HEK293T (cell line): Measurements from ENCODE around the gene LGALS9.
A peak's percentile ranks its signal among the peaks of the same experiment; 100 is the strongest.
"Not testable (repeated sequence)": the region's sequence is repeated elsewhere in the genome, so short reads cannot be mapped to it uniquely, and the experiment has no call there.

Experiments
- CTCF ChIA-PET: fragments of 350-600 bp; formaldehyde crosslinking; extraction: SDS; loops from one replicate; lab custom pipeline; 2021; ENCODE audit warnings: antibody characterized with exemption, inconsistent platforms; lab: Yijun Ruan, JAX
- POLR2A ChIA-PET: fragments of 350-600 bp; formaldehyde crosslinking; extraction: SDS; loops from one replicate; lab custom pipeline; 2020; ENCODE audit warnings: antibody characterized with exemption, inconsistent platforms; lab: Yijun Ruan, JAX
- DNase-seq: peaks from one replicate; pipeline ENCODE4 v3.0.0; 2012; ENCODE audit warnings: mixed read lengths; ENCODE audit errors: extremely low spot score
- ARNT ChIP-seq: fragments of 450-650 bp; IDR thresholded peaks from 2 replicates; pipeline ENCODE4 v1.6.1; 2017; ENCODE audit warnings: mild to moderate bottlenecking
- BHLHE40 ChIP-seq: fragments of 450-650 bp; IDR thresholded peaks from 2 replicates; pipeline ENCODE4 v1.6.1; 2016; ENCODE audit warnings: mild to moderate bottlenecking, moderate library complexity, borderline replicate concordance
- CTBP1 ChIP-seq: fragments of 450-650 bp; IDR thresholded peaks from 2 replicates; pipeline ENCODE4 v1.6.1; 2016; ENCODE audit warnings: borderline replicate concordance
- ELF4 ChIP-seq: fragments of 450-650 bp; IDR thresholded peaks from 2 replicates; pipeline ENCODE4 v1.6.1; 2017; ENCODE audit warnings: antibody characterized with exemption
- FOXA1 ChIP-seq: fragments of 450-650 bp; IDR thresholded peaks from 2 replicates; pipeline ENCODE4 v1.6.1; 2016; ENCODE audit warnings: mild to moderate bottlenecking
- FOXK2 ChIP-seq: fragments of 450-650 bp; IDR thresholded peaks from 2 replicates; pipeline ENCODE4 v1.6.1; 2016; ENCODE audit warnings: mild to moderate bottlenecking
- FOXM1 ChIP-seq: fragments of 450-650 bp; IDR thresholded peaks from 2 replicates; pipeline ENCODE4 v1.6.1; 2017; ENCODE audit warnings: mild to moderate bottlenecking, borderline replicate concordance
- HDGF ChIP-seq: fragments of 450-650 bp; IDR thresholded peaks from 2 replicates; pipeline ENCODE4 v1.6.1; 2017; ENCODE audit warnings: antibody characterized with exemption, borderline replicate concordance
- L3MBTL2 ChIP-seq: fragments of 450-650 bp; conservative IDR thresholded peaks from 2 replicates; pipeline ENCODE4 v1.6.1; 2016; ENCODE audit warnings: mild to moderate bottlenecking
- LEF1 ChIP-seq: fragments of 450-650 bp; IDR thresholded peaks from 2 replicates; pipeline ENCODE4 v1.6.1; 2017; ENCODE audit warnings: mild to moderate bottlenecking, borderline replicate concordance
- NFRKB ChIP-seq: fragments of 450-650 bp; IDR thresholded peaks from 2 replicates; pipeline ENCODE4 v1.6.1; 2016; ENCODE audit warnings: mild to moderate bottlenecking, moderate library complexity
- SP1 ChIP-seq: fragments of 450-650 bp; IDR thresholded peaks from 2 replicates; pipeline ENCODE4 v1.6.1; 2017
- SUZ12 ChIP-seq: fragments of 450-650 bp; IDR thresholded peaks from 2 replicates; pipeline ENCODE4 v1.6.1; 2016; ENCODE audit warnings: mild to moderate bottlenecking
- TARDBP ChIP-seq: fragments of 450-650 bp; IDR thresholded peaks from 2 replicates; pipeline ENCODE4 v1.6.1; 2016
- ZNF384 ChIP-seq: fragments of 450-650 bp; IDR thresholded peaks from 2 replicates; pipeline ENCODE4 v1.6.1; 2016
- TF ChIP-seq, protein P1 (sequence below): fragments of 450-650 bp; IDR thresholded peaks from 2 replicates; pipeline ENCODE4 v1.6.1; 2016

The LGALS9 gene

DNA sequence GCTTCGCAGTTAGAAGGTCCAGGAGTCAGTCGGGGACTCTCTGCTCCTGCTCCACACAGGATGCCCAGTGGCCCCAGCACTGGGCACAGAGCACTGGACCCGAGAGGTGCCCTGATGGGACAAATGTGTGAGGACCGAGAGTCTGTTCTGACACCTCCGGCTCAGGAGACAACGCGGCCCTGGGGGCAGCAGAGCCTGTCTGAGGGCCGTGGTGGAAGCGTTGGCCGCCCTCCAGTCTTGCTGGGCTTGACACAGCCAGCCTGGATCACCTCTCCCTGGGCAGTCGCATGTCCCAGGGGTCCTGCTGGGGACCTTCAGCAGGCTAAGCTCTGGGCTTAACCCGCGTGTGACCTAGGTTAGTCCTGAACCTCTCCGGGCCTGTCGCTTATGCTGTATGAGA is 23.1 kb downstream of the LGALS9 start:
- ChIA-PET CTCF (interaction anchor here (0.6 to 4.8 kb wide), 14 partner anchors 10 to 427 kb away, joined by 3 to 27 read pairs (median 4); no protein-coding TSS in a partner anchor), POLR2A (no interaction called here)
- TF ChIP-seq HDGF (no peak), ELF4 (no peak), LEF1 (no peak), L3MBTL2 (no peak), TARDBP (no peak), SP1 (no peak), NFRKB (no peak), FOXM1 (no peak), FOXA1 (no peak), SUZ12 (no peak), ARNT (no peak), ZNF384 (no peak), FOXK2 (no peak), BHLHE40 (no peak), CTBP1 (no peak)
- TF ChIP-seq, protein P1, sequence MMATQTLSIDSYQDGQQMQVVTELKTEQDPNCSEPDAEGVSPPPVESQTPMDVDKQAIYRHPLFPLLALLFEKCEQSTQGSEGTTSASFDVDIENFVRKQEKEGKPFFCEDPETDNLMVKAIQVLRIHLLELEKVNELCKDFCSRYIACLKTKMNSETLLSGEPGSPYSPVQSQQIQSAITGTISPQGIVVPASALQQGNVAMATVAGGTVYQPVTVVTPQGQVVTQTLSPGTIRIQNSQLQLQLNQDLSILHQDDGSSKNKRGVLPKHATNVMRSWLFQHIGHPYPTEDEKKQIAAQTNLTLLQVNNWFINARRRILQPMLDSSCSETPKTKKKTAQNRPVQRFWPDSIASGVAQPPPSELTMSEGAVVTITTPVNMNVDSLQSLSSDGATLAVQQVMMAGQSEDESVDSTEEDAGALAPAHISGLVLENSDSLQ: no peak
- no peak for DNase-seq

DNA sequence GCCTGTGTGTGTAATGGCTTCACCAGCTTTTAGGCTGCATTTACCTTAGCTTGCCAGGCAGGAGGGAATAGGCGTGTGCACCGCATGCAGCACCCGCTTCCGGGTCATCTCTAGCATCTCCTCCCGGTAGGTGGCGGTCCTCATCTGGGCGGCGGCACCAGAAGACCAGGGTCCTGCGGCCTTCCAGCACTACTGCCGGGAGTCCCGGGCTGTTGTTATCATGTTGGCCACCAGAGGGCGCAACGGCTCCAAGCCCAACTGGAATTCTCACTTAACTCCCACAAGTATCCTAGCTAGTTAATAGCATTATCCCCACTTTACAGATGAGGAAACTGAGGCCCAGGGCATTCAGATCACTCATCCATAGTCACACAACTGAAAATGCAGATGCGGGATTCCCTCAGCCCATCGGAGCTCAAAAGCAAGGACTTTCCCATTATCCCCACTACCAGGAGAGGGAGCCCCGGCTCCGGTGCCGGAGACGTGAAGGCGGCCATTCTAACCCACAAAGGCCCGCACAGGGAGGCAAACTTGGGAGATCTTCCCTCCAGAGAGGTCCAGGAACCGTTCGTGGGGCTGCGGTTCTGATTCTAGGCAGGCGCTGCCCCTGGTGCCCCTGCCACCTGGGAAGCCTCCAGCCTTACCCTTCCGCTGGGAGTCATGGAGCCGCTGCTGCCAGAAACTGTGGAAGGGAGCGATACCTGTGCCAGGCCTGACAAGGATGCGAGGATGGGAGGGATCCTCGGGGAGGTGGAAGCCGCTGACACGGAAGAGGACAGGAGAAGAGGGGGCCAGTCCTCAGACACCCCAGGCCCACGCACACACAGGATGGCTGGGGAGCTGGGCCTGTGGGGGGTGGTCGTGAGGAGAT is 23.9 kb downstream of the LGALS9 start:
- ChIA-PET POLR2A (interaction anchor here (0.9 kb wide), 1 partner anchor 228 kb away, joined by 3 read pairs; no protein-coding TSS in a partner anchor), CTCF (interaction anchor here (0.6 to 4.8 kb wide), 14 partner anchors 9 to 225 kb away, joined by 3 to 27 read pairs (median 4); no protein-coding TSS in a partner anchor)
- peak; percentile 45; the same call in 1 of the 2 replicates for TF ChIP-seq ELF4
- TF ChIP-seq LEF1: no peak
- DNase-seq: peak; percentile 78

DNA sequence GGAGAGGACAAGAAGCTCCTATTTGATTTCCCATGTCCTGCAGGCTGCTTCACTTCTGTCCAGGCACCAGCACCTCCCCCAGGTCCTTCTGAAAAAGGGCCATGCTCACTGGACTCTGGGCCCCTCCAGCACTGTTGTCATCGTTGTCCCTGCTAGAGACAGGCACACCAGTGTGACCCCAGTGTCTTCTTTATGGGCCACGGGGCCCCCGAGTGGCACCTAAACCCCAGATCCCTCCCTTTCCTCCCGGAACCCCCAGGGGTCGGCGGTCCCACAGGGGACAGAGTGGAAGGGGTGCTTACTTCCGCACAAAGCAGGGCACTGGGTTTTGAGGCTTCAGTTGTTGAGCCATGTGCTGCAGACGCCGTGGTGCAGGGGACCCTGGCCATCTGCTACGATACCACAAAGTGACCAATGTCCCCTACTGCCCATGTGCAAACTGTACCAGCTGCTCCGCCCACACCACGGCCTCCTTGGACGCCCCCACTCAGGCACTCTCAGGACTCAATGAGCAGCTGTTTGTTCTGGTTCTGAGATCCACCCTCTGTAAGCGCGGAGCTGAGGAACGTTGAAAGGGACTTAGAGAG is 24.6 kb downstream of the LGALS9 start:
- POLR2A ChIA-PET, DNase-seq: not testable (repeated sequence)
- CTCF ChIA-PET: interaction anchor here (1.1 to 4.8 kb wide), 4 partner anchors 8 to 224 kb away, joined by 7 to 27 read pairs (median 8); no protein-coding TSS in a partner anchor

DNA sequence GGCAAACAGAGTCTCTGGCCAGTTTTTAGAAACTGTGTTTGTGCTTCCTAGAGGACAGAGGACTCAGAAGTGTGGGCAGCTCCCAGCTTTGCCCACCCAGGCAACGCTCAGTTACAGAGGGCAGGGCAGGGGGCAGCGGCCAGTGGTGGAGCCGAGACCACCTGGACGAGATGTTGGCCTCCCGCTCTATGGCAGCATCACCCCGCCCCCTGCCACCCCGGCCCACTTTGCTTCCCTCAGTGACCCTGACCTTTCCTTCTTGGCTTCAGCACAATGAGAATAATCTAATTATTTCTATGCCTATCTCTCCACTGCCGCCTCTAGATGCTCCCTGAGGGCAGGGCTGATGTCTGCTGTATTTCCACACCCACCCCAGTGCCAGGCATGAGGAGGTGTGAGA is 25.6 kb downstream of the LGALS9 start:
- DNase-seq, POLR2A ChIA-PET: not testable (repeated sequence)
- CTCF ChIA-PET: interaction anchor here (4.8 kb wide), 1 partner anchor 100 kb away, joined by 27 read pairs; no protein-coding TSS in a partner anchor

DNA sequence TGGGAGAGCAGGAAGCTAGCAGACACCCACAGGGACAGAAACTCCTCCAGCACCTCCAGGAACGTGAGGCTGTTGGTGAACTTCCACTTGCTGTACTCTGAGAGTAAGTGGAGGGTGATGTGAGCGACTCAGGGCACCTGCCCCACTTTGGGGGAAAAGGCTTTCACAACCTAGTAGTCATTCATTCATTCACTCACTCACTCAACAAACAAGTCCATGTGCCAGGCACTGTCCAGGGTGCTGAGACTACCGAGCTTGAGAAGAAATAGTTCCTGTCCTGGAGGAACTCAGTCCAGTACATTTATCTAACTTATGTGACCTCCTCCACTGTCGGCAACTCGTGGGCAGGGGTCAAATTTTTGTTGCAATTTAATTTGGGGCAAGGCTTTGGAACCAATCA is 26.6 kb downstream of the LGALS9 start:
- POLR2A ChIA-PET: no interaction called here
- CTCF ChIA-PET: interaction anchor here (0.9 to 1.4 kb wide), 3 partner anchors 96 to 100 kb away, joined by 4 to 7 read pairs (median 4); no protein-coding TSS in a partner anchor
- TF ChIP-seq FOXM1 (no peak), NFRKB (no peak), HDGF (no peak), TARDBP (no peak), ARNT (no peak), SUZ12 (no peak), CTBP1 (no peak), LEF1 (no peak), ZNF384 (no peak), BHLHE40 (no peak)
- TF ChIP-seq, protein P1: no peak
- no peak for DNase-seq

DNA sequence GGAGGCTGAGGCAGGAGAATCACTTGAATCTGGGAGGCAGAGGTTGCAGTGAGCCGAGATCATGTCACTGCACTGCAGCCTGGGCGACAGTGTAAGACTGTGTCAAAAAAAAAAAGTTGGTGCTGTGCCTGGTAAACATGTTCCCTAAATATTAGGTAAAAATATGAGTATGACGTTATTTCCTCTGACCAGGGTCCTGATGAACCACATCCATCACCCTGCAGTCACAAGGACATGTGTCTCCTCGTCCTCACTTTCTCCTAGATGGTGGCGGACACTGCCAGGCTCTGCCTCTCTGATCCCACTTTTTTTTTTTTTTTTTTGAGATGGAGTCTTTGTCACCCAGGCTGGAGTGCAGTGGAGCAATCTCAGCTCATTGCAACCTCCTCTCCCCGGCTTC is 28.7 kb downstream of the LGALS9 start:
- ChIA-PET POLR2A (no interaction called here), CTCF (interaction anchor here (0.9 kb wide), 1 partner anchor 9 kb away, joined by 3 read pairs; no protein-coding TSS in a partner anchor)
- TF ChIP-seq, protein P1: no peak
- TF ChIP-seq FOXK2 (no peak), FOXM1 (no peak), ZNF384 (no peak), TARDBP (no peak), HDGF (no peak), FOXA1 (no peak), L3MBTL2 (no peak), ELF4 (no peak)
- DNase-seq: no peak
